Measurements from ENCODE around the gene EXOSC7.
A peak's percentile ranks its signal among the peaks of the same experiment; 100 is the strongest.

EXOSC7 gene

GRCh38 chr3:44987332-44987731, 11.3 kb downstream of the EXOSC7 start:
- ChIA-PET CTCF (interaction anchor here (1.0 to 2.2 kb wide), 4 partner anchors 9 to 59 kb away, joined by 3 to 14 read pairs (median 5); no protein-coding TSS in a partner anchor), POLR2A (interaction anchor here (1.3 kb wide), 1 partner anchor 11 kb away, joined by 3 read pairs; the partner anchor contains the start of genes EXOSC7 and ZDHHC3)
- DNase-seq (ENCODE audit: low read depth, low spot score): no peak
- TF ChIP-seq, protein P1, sequence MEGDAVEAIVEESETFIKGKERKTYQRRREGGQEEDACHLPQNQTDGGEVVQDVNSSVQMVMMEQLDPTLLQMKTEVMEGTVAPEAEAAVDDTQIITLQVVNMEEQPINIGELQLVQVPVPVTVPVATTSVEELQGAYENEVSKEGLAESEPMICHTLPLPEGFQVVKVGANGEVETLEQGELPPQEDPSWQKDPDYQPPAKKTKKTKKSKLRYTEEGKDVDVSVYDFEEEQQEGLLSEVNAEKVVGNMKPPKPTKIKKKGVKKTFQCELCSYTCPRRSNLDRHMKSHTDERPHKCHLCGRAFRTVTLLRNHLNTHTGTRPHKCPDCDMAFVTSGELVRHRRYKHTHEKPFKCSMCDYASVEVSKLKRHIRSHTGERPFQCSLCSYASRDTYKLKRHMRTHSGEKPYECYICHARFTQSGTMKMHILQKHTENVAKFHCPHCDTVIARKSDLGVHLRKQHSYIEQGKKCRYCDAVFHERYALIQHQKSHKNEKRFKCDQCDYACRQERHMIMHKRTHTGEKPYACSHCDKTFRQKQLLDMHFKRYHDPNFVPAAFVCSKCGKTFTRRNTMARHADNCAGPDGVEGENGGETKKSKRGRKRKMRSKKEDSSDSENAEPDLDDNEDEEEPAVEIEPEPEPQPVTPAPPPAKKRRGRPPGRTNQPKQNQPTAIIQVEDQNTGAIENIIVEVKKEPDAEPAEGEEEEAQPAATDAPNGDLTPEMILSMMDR (IDR thresholded peaks at IDR 0.05; ENCODE audit: insufficient read depth, low read length, missing control alignments): no peak
- no peak overlapping the region for H3K4me3 ChIP-seq (ENCODE audit: low read depth, low read length)

- ChIA-PET CTCF (interaction anchor here (1.1 to 2.2 kb wide), 3 partner anchors 8 to 60 kb away, joined by 3 to 14 read pairs (median 7); no protein-coding TSS in a partner anchor), POLR2A (no interaction called here)
- TF ChIP-seq, protein P1 (IDR thresholded peaks at IDR 0.05; ENCODE audit: insufficient read depth, low read length, missing control alignments): peak; percentile 26
- no peak overlapping the region for H3K4me3 ChIP-seq (ENCODE audit: low read depth, low read length)
- no peak for DNase-seq (ENCODE audit: low read depth, low spot score)
Measured at GRCh38 chr3:44988073-44988472, 12.0 kb downstream of the EXOSC7 start.

DNA sequence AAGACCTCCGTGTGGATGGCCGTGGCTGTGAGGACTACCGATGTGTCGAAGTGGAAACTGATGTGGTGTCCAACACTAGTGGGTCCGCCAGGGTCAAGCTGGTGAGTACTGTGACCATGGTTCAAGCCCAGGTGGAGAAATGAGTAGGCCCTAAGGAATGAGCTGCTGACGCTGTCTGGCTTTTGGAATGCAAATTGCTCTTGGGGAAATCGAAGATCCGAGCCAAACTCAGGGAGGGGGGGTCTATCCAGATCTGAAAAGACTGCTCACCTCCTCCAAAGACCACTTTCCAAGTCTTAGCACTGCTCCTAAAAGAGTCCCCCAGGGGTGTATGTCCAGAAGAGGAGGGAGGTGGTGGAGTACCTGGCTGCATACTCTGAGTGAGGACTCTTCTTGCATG, 13.1 kb downstream of the EXOSC7 start:
- TF ChIP-seq, protein P1 (IDR thresholded peaks at IDR 0.05; ENCODE audit: insufficient read depth, low read length, missing control alignments): no peak
- POLR2A ChIA-PET: no interaction called here
- CTCF ChIA-PET: interaction anchor here (2.2 kb wide), 1 partner anchor 11 kb away, joined by 14 read pairs; no protein-coding TSS in a partner anchor
- H3K4me3 ChIP-seq (ENCODE audit: low read depth, low read length): no peak overlapping the region
- no peak for DNase-seq (ENCODE audit: low read depth, low spot score)

- DNase-seq (ENCODE audit: low read depth, low spot score): no peak
- POLR2A ChIA-PET: no interaction called here
- CTCF ChIA-PET: interaction anchor here (1.1 to 2.4 kb wide), 3 partner anchors 11 to 21 kb away, joined by 3 to 8 read pairs (median 4); no protein-coding TSS in a partner anchor
- TF ChIP-seq, protein P1 (IDR thresholded peaks at IDR 0.05; ENCODE audit: insufficient read depth, low read length, missing control alignments): no peak
- no peak overlapping the region for H3K4me3 ChIP-seq (ENCODE audit: low read depth, low read length)
Measured at GRCh38 chr3:44989636-44990373, 13.8 kb downstream of the EXOSC7 start.

DNA sequence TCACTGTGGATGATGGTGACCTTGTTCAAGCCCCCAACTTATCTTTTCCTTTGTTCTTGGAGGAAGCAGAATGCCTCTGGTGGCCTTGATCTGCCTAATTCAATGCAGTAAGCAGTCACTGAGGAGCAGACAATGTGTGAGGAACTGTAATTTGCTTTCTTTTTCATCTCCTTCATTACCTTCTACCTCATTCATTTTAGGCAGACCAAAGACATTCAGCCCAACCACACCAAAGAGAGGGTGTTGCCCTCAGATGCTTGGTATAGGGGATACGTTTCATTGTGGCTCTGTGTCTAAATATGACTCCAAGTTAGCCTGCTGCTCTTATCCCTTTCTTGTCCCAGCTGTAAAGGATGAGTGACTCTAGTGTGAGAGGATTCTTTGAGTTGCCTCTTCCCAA, 15.3 kb downstream of the EXOSC7 start:
- POLR2A ChIA-PET: no interaction called here
- CTCF ChIA-PET: interaction anchor here (0.8 to 3.2 kb wide), 7 partner anchors 8 to 18 kb away, joined by 3 to 33 read pairs (median 8); partner anchors contain the start of genes EXOSC7 and ZDHHC3
- TF ChIP-seq, protein P1 (IDR thresholded peaks at IDR 0.05; ENCODE audit: insufficient read depth, low read length, missing control alignments): no peak
- DNase-seq (ENCODE audit: low read depth, low spot score): no peak
- no peak overlapping the region for H3K4me3 ChIP-seq (ENCODE audit: low read depth, low read length)

All from AG04449 (cell line).